ENCODE measurements around the gene OLFML2A.
"Not testable (repeated sequence)": the region's sequence is repeated elsewhere in the genome, so short reads cannot be mapped to it uniquely, and the experiment has no call there.

The OLFML2A gene
- total RNA-seq: 0 to 0.06 reads per million in 2 experiments

DNA sequence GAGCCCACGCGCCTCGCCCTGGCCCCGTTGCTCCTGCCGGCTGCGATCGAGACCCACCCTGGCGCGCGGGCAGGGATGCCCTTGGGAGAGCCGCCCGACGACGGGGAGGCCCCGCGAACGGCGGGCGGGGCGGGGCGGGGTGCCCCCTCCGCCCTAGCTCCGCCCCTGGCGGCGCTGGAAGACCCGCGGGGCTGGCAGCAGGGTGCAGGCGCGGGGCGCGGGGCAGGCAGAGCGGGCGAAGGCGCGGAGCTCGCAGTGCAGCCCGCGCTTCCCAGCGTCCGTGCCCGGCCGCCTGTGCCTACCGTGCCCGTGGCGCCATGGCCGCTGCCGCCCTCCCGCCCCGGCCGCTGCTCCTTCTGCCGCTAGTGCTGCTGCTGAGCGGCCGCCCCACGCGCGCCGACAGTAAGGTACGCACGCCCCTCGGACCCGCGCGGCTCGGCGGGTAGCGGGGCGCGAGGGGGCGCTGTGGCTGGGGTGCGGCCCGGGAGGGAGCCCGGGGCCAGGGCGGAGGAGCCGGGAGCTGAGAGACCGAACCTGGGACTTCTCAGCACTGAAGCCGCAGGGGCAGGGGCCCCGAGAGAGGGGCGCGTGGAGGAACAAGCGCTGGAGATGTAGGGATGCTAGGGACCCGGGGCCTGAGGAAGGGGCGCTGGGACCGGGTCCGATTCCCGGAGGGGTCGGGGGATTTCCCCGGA, at the start of gene OLFML2A:
TSS of gene OLFML2A (plus strand) at position 180 of the 695 bp plus-strand sequence. CDS start at position 318, 138 bp downstream.
- DNase-seq (ENCODE audit: low read depth): no peak

GRCh38 chr9:124730772-124731171, 46.2 kb upstream of the OLFML2A start:
- DNase-seq (ENCODE audit: low read depth): no peak

DNA sequence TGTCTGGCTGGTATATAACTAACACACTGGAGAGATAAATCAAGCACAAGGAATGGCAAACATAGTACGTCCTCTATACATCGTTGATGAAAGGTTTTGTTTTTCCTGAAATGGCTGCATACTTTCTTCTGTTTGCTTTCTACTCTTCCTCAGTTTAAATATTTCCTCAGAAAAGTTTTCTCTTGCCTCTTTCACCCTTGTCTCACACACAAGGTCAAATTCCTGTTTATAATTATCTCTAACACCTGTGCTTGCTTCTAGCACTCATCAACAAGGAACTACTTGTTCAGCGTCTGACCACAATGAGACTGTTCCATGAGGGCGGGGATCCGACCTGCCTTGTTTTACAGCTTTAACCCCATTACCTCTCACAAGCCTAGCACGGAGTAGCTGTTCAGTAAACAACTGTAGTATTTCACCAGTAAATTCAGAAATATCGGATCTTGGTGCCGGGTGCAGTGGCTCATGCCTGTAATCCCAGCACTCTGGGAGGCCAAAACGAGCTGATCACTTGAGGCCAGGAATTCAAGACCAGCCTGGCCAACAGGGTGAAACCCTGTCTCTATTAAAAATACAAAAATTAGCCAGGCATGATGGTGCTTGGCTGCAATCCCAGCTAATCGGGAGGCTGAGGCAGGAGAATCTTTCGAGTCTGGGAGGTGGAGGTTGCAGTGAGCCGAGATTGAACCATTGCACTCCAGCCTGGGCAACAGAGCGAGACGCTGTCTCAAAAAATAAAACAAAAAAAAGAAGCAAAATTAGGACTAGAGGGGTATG, 42.8 kb upstream of the OLFML2A start:
- DNase-seq (ENCODE audit: low read depth): no peak

DNA sequence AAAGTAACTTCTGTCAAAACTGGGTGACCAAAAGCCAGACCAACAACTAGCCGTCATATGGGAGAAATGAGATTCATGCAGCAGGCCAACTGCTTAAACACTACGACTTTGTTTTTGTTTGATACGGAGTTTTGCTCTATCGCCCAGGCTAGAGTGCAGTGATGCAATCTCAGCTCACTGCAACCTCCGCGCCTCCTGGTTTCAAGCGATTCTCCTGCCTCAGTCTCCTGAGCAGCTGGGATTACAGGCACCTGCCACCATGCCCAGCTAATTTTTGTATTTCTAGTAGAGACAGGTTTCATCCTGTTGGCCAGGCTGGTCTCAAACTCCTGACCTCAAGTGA, 42.2 kb upstream of the OLFML2A start:
- DNase-seq (ENCODE audit: low read depth): not testable (repeated sequence)

DNA sequence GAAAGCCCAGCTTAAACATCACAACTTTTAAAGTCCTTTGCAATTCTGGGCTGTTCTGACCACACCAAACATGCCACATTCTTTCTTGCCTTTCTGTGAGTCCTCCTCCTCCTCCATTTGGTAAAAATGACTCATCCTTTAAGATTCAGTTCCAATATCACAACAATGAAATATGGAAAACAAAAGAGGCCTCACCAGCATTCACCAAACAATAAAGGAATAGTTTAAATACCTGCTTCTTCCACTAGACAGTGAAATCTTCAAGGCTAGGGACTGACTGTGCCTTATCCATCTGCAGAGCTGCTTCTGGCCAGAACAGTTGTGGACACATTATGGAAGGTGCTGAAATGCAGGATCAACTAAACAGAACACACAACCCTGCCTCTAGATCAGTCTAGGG, 41.8 kb upstream of the OLFML2A start:
- no peak for DNase-seq (ENCODE audit: low read depth)

DNA sequence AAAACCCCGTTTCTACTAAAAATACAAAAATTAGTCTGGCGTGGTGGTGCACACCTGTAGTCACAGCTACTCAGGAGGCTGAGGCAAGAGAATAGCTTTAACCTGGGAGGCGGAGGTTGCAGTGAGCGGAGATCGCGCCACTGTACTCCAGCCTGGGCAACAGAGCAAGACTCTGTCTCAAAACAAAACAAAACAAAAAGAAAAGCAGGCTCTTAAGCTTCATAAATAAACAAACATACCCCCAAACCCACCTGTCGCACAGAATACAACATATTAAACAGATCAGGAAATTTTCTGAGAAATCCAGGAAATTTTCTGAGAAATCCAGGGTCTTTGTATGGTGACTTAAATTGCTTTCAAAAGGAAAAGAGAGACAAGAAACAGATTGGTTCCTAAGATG, 38.9 kb upstream of the OLFML2A start:
- DNase-seq (ENCODE audit: low read depth): not testable (repeated sequence)

DNA sequence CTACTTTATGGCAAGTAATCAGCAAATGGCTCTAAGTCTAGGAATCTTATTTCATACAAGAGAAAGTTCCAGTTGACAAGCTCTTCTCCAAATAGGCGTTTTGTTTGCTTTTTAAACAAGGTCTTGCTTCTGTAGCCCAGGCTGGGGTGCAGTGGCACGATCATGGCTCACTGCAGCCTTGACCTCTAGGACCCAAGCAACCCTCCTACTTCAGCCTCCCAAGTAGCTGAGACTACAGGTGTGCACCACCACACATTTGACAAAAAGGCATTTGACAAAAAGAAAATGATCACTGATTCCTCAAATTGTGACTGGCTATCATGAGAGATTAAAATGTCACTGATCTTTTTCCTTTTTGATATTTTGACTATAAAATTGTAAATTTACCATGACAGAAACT, 37.6 kb upstream of the OLFML2A start:
- no peak for DNase-seq (ENCODE audit: low read depth)

DNA sequence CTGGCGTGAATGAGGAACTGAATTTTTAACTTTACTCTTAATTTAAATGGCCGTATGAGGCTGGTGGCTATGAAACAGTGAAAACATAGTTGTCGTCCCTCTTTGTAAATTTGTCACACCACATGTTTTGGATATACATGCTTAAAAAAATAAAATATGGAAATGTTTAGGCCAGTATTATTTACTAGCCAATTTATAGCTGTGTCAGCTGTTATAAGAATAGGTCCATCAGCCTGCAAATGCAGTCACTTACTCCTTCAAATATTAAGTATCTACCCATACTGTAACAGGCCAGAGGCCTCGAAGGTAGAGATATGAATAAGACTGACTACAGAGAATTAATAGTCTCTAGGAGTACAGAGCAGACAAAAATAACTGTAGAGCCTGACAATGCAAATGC, 35.8 kb upstream of the OLFML2A start:
- DNase-seq (ENCODE audit: low read depth): no peak

DNA sequence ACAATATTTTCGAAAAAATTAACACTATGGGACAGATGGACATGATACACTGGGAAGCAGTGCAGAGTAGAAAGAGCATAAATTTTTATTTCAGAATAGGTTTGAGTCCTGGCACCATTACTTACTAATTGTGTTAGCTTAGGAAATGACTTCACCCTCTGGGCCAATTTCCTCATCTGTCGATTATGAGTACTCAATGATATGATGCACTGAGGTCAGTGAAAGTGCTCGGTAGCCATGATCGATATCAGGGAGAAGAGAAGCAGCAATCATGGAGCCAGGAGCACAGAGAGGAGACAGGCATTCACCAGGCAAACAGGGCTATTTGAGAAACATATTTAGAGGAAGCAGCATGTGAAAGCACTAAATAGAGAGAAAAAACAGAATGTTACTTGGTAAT, 35.3 kb upstream of the OLFML2A start:
- no peak for DNase-seq (ENCODE audit: low read depth)

DNA sequence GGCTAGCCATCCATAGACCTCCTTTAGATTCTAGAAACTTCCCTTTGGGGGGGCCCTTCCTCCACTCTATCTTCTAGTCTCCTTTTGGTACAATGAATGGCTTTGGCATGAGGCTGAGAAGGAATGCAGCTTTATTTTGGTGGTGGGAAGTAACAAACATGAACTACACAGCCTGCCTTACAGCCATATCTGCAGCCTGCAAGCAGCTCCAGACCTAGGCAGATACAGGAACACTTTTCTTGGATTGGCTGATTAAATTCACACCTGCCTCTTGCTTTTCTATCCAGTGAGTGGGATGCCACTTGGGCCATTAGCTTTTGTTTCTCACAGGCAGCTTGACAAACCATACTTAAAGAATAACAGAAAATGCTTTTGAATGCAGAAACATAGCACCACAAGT, 34.0 kb upstream of the OLFML2A start:
- DNase-seq (ENCODE audit: low read depth): no peak

DNA sequence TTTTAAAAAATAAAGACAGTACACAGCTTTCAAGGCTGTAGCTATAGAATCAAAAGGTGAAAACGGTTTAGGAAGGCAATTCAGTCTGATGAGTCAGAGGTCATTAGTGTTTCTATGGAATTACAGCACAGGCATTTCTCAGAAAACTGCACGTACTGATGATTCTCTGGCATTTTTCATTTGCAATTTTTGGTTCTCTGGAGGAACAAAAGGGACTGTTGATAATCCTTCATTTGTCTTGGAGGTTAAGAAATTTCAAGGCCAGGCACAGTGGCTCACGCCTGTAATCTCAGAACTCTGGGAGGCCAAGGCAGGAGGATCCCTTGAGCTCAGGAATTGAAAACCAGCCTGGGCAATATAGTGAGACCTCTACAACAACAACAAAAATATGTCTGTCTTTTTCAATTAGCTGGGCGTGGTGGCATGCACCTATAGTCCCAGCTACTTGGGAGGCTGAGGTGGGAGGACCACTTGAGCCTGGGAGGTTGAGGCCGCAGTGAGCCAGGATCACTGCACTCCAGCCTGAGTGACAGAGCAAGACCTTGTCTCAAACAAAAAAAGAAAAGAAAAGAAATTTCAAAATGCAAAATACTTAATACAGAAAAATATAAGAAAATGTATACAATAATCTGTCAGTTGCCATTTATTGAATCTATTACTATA, 33.1 kb upstream of the OLFML2A start:
- no peak for DNase-seq (ENCODE audit: low read depth)

DNA sequence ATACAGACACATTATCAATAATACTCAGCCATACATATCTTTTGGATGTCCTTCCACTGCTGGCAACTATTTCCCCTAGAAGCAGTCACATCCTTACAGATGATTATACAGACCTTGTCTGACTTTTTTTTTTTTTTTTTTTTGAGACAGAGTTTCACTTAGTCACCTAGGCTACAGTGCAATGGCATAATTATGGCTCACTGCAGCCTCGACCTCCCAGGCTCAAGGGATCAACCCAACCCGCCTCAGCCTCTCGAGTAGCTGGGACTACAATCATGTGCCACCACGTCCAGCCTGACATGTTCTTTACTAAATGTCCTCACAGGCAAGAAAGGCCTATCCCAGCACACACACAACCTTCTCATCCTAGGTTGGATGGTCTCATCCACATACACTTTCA, 29.9 kb upstream of the OLFML2A start:
- DNase-seq (ENCODE audit: low read depth): no peak

DNA sequence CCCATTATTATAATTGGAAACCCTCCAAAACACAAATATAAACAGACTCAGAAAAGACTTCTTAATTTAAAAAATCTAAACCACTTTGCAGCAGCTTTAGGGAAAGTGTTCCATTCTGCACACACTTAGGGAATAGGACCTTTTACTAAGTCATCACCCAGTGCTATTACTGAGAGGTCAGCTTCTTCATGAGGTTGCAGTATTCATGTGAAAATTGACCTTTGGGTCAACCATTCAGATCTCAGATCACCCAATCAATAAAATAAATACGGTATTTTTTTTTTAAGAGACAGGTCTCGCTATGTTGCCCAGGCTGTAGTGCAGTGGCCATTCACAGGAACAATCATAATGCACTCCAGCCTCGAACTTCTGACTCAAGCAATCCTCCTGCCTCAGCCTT, 27.6 kb upstream of the OLFML2A start:
- no peak for DNase-seq (ENCODE audit: low read depth)

GRCh38 chr9:124749781-124750180, 27.2 kb upstream of the OLFML2A start:
- DNase-seq (ENCODE audit: low read depth): no peak

DNA sequence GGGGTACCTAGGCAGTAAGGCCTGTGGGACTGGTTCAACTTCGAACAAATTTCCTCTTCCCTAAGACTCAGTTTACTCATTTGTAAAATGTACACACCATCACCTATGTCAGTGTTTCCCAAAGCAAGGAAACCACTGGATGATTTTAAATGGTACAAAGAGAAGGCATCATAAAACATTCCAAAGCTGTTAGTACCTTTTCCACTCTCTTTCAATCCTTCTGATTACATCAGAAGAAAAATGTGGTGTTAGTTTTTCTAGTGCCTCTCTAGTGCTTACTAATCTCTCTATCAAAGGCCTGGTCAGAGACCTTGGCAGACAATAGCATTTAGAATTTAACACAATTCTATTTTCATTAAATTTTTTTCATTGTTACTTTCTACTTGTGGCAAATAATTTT, 24.0 kb upstream of the OLFML2A start:
- no peak for DNase-seq (ENCODE audit: low read depth)

DNA sequence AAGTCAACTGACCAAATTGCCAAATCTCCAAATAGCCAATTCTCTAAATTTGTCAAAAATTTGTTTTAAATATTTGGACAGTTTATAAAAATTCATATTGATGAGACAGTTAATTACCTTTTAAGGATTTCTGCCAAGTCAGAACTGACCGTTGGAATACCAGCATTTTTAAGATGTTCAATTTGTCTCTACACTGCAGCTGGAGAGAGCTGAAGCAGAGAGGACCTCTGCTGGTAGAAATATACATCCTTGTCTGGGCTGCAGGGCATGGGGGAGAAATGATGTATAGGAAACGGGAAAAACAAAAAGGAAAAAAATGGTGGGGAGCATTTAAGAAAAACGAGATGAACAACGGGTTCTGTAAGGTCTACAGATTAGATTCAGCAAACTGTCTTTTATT, 22.6 kb upstream of the OLFML2A start:
- no peak for DNase-seq (ENCODE audit: low read depth)

DNA sequence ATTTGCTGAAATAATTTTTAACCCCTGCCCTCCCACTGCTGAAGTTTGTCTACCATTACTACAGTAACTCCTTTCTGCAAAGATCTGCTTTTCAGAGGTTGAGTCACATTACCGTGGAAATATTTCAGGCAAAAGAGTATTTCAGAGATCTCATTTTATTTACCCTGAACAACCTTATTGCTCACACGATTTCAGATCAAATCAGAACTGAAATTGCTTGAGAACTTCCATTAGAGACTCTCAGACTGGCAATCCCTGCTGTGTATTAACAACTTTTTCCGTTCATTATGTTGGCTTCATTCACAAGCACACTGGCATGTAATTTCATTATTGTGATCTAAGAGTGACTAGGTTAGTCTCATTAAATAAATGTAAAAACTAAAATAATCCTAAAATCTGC, 21.9 kb upstream of the OLFML2A start:
- no peak for DNase-seq (ENCODE audit: low read depth)

GRCh38 chr9:124756011-124756410, 20.9 kb upstream of the OLFML2A start:
- no peak for DNase-seq (ENCODE audit: low read depth)

DNA sequence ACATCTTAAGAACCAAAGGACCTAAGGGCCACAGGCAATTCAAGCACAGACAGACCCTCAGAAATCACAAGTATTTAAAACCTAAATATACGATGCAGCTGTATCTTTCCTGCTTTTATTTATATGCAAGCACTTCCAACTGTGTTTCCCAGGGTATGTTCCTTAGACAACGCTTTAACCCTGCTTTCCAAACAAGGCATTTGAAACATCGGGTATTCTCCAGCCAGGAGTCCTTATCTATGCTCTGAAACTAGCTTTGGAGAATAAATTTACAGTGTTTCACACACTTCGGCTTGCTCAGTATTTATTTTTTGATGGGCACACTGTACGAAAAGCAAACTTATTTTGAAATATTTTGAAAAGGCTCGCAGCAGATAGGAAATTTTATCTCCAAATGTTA, 19.3 kb upstream of the OLFML2A start:
- no peak for DNase-seq (ENCODE audit: low read depth)

GRCh38 chr9:124758061-124758460, 18.9 kb upstream of the OLFML2A start:
- no peak for DNase-seq (ENCODE audit: low read depth)

DNA sequence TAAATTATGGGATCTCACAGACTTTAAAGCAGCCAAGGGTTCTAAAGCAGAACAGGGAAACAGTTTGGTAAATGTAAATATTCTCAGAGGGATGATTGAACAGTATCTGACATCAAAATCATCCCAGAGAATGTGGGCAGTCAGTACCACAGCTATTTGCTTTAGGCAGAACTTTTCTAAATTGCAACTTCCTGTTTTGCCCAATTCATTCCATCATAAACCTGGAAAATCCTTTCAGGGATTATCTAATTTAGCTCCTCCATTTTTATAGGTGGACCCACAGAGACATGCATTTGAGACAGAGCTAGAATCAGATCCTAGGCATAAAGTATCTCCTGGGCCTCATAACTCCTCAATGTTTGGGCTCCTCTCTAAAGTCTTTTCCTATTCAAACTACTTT, 18.2 kb upstream of the OLFML2A start:
- no peak for DNase-seq (ENCODE audit: low read depth)

GRCh38 chr9:124759327-124759726, 17.6 kb upstream of the OLFML2A start:
- no peak for DNase-seq (ENCODE audit: low read depth)

DNA sequence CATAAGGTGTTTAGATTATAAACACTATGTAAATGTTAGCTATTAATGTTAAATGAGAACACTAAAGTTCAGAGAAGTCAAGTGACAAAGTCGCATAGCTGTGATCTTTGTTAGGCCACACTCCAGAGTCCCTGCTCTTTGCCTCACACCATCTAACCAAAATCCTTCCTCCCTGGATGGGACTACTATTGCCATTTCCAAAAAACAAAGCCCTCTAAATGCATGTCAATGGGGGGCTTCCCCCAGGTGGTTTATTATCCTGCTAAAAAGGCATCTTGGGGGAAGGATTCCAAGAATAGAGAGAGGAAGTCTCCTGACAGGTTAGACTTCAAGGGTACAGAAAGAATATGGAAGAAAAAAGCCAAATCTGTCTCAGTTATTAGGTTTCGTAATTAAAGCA, 16.2 kb upstream of the OLFML2A start:
- no peak for DNase-seq (ENCODE audit: low read depth)

Measured in T follicular helper cell (primary cell).